DOHH2 (cell line): Measurements from ENCODE around the gene CCDC71L.
"Not testable (repeated sequence)": the region's sequence is repeated elsewhere in the genome, so short reads cannot be mapped to it uniquely, and the experiment has no call there.

ENCODE experiments used
- CTCF ChIP-seq: fragments of 200-600 bp; sonication (generic); IDR thresholded peaks from one replicate; pipeline ENCODE4 v1.5.1; 2014; ENCODE audit warnings: antibody characterized with exemption, mild to moderate bottlenecking, low read depth, low read length; ENCODE audit not compliant: poor library complexity, severe bottlenecking
- EZH2phosphoT487 ChIP-seq: fragments of 200-600 bp; sonication (generic); IDR thresholded peaks from 2 replicates; pipeline ENCODE4 v1.6.1; 2017; ENCODE audit warnings: borderline replicate concordance, mild to moderate bottlenecking, antibody characterized with exemption, low read length, moderate library complexity, mixed read lengths

GRCh38 chr7:106673688-106674087 lies 12.7 kb upstream of the CCDC71L start:
- not testable (repeated sequence) for TF ChIP-seq CTCF, EZH2phosphoT487
